NCI-H146 (cell line): ENCODE results near the gene S1PR2.
A peak's percentile ranks its signal among the peaks of the same experiment; 100 is the strongest.
"Not testable (repeated sequence)": the region's sequence is repeated elsewhere in the genome, so short reads cannot be mapped to it uniquely, and the experiment has no call there.

Experiments used
- DNase-seq: peaks from one replicate; lab custom pipeline; 2025; lab: John Stamatoyannopoulos, UW

S1PR2 gene

DNA sequence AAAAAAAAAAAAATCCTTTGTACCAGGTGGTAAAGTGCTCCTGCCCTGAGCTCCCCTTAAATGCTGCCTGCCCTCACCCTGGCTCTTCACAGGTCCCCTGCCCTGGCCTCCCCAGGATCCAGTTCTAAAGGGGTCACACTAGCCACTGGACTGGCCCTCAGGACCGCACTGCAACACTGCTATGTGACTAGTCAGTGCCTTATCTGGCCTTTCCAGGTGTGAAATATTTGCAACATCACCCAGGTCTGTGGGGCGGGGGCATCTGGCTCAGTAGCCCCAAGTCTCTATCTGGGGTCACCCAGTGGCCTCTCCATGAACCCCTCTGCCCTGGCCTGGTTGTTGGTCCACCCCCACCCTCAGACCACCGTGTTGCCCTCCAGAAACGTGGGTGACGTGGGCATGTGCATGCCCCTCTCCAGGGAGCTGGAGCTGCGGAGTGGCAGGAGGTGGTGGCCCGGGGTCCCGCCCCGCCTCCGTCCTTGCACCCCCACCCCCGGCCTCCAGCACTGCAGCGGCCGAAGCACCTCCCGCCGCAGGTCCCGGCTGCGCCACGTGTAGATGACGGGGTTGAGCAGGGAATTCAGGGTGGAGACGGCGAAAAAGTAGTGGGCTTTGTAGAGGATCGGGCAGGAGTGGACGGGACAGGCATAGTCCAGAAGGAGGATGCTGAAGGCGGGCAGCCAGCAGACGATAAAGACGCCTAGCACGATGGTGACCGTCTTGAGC, 7.5 kb downstream of the S1PR2 start:
- no peak for DNase-seq

DNA sequence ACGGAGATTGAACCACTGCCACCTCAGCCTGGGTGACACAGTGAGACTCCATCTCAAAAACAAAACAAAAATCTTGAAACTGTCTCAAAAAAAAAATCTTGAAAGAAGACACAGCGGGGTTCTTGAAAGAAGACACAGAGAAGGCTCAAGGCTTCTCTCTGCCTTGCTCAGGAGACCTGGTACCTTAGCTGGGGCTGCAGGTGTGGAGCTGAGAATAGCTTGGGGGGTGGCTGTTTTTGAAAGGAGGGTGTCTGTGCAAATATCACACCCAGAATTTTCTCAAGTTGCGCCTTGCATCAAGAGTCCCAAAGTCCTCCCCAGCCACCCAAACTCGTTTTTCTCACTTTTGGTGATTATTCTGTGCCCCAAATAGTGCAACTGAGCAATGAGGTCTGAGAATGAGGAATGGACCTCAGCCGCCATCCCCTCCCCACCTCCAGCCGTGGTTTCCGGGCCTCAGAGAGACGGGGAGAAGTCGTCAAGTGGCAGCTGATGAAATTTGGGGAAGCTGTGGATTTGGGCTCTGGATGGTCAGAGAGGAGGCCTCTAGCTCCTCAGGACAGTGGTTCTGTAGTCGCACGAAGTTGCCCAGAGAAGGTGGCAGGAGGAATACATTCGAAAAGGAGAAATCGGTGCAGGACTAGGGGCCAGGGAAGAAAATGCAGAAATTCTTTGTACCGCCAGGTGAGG, 8.8 kb downstream of the S1PR2 start:
- no peak for DNase-seq

- no peak for DNase-seq
These were observed 10.4 kb downstream of the S1PR2 start for GRCh38 chr19:10220695-10221094.

DNA sequence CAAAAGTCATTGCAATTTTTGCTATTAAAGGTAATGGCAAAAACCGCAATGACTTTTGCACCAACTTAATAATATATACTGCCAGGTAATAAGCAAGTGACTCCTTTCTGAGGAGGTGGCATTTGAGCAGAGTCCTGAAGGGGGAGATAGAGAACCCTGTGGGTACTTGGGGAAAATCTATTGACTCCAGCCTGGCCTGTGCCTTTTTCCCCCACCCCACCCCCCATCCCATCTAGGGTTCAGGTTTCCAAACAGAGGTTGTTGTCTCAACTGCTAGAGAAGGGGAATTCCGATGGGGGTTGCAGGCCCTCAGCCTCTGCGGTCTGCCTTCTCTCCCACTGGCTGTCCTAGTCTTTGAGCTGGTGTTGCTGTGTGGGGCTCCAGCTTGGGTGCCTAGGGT, 11.5 kb downstream of the S1PR2 start:
- peak; percentile 16 for DNase-seq

GRCh38 chr19:10217085-10217484, 14.0 kb downstream of the S1PR2 start:
- DNase-seq, result no peak

GRCh38 chr19:10214784-10215183, 16.3 kb downstream of the S1PR2 start:
- DNase-seq, result no peak

- DNase-seq, result no peak
These were observed 19.4 kb downstream of the S1PR2 start for GRCh38 chr19:10211691-10212090.

DNA sequence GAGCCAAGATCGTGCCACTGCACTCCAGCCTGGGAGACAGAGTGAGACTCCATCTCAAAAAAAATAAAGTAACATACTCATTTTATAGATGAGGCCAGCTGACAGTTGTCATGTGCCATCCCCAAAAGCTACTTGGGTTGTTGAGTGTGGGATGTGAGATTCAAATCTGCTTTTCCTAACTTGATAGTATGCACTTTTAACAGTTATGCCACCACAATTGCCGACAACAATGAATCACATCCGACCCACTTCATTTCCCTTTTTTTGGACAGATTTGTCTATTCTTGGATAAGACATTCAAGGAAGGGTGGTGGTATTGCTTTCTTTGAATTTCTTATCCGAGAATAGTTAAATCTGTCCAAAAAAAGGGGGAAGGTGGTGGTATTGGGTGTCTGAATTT, 20.1 kb downstream of the S1PR2 start:
- no peak for DNase-seq

GRCh38 chr19:10209315-10209714, 21.8 kb downstream of the S1PR2 start:
- no peak for DNase-seq

GRCh38 chr19:10207026-10207425, 24.1 kb downstream of the S1PR2 start:
- no peak for DNase-seq

DNA sequence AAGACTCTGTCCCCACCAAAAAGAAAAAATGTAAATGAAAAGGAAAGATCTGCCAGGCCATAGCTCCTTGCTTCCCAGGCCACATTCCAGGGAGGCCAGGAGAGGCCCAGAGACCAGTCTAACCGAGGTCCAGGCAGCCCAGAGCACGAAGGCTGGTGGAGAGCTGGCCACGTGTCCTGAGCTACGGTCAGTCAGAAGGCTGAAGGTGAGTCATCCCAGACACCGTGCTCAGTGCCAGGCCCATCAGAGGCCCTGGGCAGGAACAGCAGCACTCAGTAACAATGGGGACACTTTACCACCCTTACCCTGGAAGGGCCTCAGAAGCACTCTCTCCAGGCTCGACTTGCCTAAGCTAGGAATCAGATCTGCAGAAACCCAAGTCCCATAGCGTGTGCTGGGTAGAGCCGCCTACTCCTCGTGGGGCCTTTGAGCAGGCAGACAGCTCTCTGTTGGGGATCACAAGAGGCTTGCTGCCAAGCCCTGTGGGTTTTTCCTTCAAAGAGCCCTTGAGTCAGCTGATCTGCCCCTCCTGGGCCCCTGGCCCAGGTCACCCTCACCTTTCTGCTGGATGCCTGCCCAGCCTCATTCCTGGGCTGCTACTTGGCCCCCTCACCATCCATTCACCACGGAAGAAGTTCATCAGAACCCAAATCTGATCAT, 24.8 kb downstream of the S1PR2 start:
- no peak for DNase-seq

- DNase-seq, result no peak
These were observed 25.5 kb downstream of the S1PR2 start for GRCh38 chr19:10205636-10206035.

DNA sequence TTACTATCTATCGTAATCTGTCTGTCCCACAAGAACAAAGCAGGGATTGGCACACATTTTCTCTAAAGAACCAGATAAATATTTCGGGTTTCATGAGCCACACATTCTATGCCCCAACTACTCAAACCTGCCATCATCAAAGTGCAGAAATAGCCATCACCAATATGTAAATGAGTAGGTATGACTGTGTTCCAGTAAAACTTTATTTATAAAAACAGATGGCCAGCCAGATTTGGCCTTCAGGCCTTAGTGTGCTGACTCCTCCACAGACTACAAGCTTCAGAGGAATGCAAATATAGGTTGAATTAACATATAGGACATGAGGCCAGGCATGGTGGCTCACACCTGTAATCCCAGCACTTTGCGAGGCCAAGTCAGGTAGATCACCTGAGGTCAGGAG, 27.4 kb downstream of the S1PR2 start:
- no peak for DNase-seq

DNA sequence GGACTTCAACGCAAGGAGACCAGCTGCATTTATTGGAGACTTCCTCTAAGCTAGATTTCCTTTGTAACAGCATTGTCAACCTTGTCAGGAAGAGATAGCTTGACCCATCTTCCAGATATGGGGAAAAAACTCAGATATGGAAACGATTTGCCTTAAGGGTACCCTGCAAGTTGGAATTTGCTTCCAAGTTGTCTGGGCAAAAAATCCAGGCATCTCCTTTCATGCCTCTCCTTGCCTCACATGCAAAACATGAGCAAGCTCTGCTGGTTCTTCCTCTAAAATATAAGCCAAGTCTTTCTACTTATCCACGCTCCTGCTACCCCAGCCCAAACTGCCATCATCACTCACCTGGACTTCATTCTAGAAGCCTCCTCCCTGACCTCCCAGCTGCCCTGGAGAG, 30.0 kb downstream of the S1PR2 start:
- no peak for DNase-seq

GRCh38 chr19:10200101-10200500, 31.0 kb downstream of the S1PR2 start:
- DNase-seq, result not testable (repeated sequence)

DNA sequence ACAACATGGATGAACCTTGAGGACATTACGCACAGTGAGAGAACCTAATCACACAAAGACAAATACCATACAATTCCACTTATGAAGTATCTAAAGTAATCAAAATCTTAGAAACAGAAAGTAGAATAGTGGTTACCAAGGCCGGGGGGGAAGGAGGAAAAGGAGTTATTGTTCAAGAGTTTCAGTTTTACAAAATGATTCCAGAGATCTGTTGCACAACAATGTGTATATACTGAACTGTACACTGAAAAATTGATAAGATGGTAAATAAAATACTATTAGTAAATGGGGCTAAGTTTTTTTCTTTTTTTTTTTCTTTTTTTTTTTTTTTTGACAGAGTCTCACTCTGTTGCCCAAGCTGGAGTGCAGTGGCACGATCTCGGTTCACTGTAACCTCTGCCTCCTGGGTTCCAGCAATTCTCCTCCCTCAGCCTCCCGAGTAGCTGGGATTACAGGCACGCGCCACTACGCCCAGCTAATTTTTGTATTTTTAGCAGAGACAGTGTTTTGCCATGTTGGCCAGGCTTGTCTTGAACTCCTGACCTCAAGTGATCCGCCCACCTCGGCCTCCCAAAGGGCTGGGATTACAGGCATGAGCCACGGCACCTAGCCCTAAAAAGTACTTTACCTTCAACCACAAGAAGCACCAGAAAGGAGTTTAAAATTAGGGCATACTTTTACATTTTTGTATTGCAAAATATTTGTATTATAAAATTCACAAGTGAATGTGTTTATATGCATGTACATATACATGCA, 32.1 kb downstream of the S1PR2 start:
- DNase-seq, result not testable (repeated sequence)

- DNase-seq, result no peak
These were observed 36.0 kb downstream of the S1PR2 start for GRCh38 chr19:10195199-10195519.

- peak; percentile 93 for DNase-seq
These were observed 36.5 kb downstream of the S1PR2 start, which contains the start of gene DNMT1 for GRCh38 chr19:10194500-10195198. DNMT1 (minus strand) TSS chr19:10194953; CDS start chr19:10194899, 54 bp downstream.

DNA sequence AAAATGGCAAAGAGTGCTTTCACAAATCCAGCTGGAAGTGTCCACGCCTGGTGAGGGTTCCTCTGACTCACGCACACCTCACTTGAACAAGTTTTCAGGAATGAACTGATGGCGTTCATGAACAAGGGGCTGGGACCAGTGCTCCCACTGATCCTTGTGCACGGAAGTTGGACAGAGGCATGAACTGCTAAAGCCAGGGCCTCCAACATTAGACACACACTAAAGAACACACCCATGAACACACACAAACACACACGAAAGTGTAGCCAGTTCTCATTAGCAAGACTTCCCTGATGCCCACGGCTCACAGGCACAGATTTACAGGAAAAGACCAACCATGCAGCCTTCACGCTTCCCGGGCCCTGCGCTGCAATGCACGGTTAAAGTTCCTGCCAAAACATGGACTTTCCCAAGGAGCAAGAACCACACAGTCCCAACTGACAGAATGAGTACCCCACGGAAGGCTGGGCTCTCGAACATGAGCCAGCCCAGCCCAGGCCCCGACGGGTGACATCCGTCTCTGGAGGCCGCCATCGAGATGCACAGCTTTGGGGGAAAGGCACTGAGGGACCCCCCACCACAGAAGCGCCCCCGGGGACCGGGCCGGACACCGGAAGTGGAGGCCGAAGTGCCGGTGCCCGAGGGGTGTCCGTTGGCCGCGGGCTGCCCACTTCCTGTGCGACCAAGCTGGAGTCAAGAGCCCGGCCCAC, 37.2 kb downstream of the S1PR2 start:
- peak; percentile 26 for DNase-seq

- no peak for DNase-seq
These were observed 38.2 kb downstream of the S1PR2 start for GRCh38 chr19:10192922-10193321.

DNA sequence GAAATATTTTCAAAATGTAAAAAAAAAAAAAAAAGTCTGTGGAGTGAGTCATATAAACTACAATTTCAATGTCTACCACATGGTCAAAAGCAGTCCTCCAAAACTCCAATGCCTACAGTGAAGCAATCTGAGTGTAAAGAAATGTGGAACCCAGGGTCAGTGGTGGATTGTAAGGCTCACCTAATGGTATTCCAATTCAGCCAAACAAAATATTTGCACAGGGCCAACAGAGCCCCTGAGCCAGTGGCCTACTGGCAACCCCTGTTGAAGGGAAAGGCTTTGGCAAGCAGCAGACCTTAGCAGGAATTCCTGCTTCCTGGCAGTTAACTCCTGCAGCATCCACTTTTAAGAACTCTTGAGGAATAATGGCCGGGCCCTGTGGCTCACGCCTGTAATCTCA, 39.8 kb downstream of the S1PR2 start:
- DNase-seq, result no peak
